Measurements from ENCODE around the gene ZNF326.
A peak's percentile ranks its signal among the peaks of the same experiment; 100 is the strongest.

Gene ZNF326

DNA sequence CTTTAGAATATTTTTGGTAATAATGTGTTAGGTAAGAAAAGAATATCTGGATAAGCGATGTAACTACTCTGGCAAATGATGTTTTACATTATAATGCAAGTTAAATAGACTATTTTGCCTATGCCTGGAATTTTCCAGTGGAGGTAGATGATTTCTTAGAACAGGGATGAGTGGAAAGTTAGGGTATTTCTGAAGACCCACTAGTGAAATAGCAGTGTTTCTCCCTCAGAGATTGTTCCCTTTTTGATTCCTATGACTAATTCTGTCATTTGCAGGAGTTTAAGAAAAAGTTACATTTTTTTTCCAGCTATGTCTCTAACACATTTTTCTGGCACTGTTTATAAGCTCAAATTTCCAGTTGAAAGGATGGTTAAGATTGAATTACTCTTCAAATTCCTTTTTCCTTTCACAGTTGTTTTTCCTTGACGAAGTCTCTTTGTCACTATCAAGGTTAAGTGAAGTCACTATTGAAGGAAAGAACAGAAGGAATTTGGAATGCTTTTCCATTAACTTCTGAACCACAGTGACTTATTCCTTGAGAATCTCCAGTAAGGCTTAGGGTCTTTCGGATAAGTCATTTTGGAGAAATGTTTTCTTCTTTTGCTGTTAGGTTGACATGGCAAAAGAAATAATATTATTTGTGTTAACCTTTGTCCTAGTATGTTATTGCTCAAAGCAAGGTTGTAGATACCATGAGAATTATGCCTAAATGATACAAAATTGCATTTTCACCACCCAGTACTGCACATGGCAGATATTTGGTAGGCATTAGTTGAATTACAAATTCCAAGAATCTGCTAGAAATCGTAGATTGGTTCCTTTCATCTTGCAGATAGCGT, 42.9 kb upstream of the ZNF326 start:
- DNase-seq (ENCODE audit: low read depth): peak; percentile 51
- TF ChIP-seq, protein P1, sequence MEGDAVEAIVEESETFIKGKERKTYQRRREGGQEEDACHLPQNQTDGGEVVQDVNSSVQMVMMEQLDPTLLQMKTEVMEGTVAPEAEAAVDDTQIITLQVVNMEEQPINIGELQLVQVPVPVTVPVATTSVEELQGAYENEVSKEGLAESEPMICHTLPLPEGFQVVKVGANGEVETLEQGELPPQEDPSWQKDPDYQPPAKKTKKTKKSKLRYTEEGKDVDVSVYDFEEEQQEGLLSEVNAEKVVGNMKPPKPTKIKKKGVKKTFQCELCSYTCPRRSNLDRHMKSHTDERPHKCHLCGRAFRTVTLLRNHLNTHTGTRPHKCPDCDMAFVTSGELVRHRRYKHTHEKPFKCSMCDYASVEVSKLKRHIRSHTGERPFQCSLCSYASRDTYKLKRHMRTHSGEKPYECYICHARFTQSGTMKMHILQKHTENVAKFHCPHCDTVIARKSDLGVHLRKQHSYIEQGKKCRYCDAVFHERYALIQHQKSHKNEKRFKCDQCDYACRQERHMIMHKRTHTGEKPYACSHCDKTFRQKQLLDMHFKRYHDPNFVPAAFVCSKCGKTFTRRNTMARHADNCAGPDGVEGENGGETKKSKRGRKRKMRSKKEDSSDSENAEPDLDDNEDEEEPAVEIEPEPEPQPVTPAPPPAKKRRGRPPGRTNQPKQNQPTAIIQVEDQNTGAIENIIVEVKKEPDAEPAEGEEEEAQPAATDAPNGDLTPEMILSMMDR (conservative IDR thresholded peaks at IDR 0.05; ENCODE audit: control insufficient read depth, insufficient read depth, low read depth, low read length): no peak
- no peak overlapping the region for H3K4me3 ChIP-seq (ENCODE audit: control insufficient read depth, low read depth, low read length)

DNA sequence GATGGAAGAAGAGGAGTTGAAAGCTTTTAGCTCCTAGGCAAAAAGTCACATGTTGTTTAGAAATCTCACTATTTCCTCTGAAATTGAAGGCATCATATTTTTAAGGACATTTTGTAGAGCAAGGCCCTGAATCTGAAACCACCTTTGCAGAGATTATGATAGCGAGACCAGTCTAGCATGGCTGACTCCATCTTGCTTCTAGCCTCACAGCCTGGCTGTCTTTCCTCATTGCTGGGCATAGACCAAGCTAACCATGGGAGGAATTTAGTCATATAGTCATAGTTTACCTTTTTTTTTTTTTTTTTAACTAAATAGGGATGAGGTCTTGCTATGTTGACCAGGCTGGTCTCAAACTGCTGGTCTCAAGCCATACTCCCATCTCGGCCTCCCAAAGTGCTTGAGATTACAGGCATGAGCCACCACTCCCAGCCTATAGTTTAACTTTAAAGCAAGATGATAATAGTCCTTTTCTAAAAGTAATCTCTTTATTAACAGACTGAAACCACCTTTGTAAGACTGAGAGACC, 42.2 kb upstream of the ZNF326 start:
- no peak for DNase-seq (ENCODE audit: low read depth)
- TF ChIP-seq, protein P1 (conservative IDR thresholded peaks at IDR 0.05; ENCODE audit: control insufficient read depth, insufficient read depth, low read depth, low read length): no peak
- no peak overlapping the region for H3K4me3 ChIP-seq (ENCODE audit: control insufficient read depth, low read depth, low read length)

DNA sequence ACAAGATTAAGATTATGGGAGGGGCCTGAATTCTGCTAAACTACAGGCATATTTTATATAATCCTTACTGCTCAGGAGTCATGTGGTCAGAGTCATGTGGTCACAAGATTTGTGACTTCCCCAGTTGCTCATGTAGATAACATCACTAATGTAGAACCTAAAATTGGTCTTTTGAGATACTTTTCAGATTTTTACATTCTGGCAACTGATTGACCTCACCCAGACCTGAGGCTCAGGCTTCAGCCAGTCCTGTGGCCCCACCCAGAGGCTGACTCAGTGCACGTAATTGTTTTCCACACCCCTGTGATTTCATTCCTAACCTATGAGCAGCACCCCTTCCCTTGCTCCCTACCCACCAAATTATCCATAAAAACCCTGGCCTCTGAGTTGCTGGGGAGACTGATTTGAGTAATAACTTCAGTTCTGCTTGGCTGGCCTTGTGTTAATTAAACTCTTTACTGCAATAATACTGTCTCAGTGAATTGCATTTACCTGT, 41.7 kb upstream of the ZNF326 start:
- H3K4me3 ChIP-seq (ENCODE audit: control insufficient read depth, low read depth, low read length): no peak overlapping the region
- TF ChIP-seq, protein P1 (conservative IDR thresholded peaks at IDR 0.05; ENCODE audit: control insufficient read depth, insufficient read depth, low read depth, low read length): no peak
- DNase-seq (ENCODE audit: low read depth): peak; percentile 89

DNA sequence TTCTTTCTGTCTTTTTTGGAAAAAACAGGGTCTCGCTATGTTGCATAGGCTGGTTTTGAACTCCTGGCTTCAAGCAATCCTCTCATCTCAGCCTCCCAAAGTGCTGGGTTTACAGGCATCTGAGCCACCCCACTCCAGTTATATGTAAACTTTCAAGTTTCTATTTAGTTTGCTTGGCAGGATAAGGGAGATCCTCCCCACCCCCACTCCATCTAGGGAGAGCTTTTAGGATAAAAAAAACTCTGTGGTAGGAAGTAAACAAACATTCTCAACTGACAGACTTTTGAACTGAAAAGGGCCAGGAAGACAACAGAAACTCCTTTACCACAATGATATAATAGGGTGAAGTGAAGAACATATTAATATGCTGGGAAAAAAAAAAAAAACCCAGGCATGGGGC, 41.0 kb upstream of the ZNF326 start:
- TF ChIP-seq, protein P1 (conservative IDR thresholded peaks at IDR 0.05; ENCODE audit: control insufficient read depth, insufficient read depth, low read depth, low read length): no peak
- no peak for DNase-seq (ENCODE audit: low read depth)
- no peak overlapping the region for H3K4me3 ChIP-seq (ENCODE audit: control insufficient read depth, low read depth, low read length)

DNA sequence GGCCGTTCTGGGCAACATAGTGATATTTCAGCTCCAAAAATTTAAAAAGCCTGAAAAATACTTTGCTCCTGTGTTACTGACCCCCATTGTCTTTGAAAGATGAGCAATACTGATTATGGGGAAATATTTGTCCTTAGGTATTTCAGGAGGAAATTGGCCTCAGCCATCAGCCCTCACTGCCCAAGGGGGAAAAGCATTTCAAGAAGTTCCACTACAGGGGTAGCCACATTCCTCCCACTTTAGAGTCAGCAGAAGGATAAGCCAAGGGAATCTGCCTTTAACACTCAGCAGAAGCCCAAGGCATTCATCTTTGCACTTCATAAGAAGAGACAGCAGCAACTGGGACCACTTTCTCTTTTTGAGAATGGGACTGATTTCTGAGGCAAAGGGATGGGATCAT, 40.5 kb upstream of the ZNF326 start:
- no peak for DNase-seq (ENCODE audit: low read depth)
- TF ChIP-seq, protein P1 (conservative IDR thresholded peaks at IDR 0.05; ENCODE audit: control insufficient read depth, insufficient read depth, low read depth, low read length): no peak
- no peak overlapping the region for H3K4me3 ChIP-seq (ENCODE audit: control insufficient read depth, low read depth, low read length)

DNA sequence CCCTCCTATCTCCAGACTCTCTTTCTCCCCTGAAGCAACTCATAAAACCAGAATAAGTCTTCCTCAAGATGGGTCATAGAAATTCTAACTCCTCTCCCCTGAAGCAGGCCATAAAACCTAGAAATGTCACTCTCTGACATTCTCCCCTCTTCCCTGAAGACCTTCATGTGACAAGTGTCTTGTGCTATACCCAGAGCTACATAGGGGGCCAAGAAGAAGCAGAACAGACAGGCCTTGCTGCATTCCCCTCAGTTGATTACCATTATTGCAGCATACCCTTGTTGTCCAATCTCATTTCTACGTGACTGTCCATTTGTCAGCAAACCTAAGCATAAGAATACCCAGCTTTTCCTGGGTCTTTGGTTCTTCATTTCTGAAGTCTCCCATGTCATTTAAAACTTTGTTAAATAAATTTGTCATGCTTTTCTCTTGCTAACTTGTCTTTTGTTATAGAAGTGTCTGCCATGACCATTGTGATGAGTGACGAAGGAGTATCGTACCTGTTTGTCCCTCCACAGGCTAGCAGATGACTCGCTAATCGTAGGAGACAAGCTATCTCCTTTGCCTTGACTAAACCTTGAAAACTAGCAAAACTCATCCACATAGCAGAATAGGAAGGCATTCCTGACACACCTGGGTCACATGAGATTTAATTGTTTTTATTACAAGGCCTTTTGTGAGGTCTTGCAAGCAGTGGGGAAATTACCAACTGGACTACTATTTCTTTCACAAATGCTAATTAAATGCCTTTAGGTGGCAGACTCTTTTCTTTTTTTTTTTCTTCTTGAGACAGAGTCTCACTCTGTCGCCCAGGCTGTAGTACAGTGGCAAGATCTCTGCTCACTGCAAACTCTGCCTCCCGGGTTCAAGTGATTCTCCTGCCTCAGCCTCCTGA, 39.4 kb upstream of the ZNF326 start:
- DNase-seq (ENCODE audit: low read depth): no peak
- H3K4me3 ChIP-seq (ENCODE audit: control insufficient read depth, low read depth, low read length): no peak overlapping the region
- TF ChIP-seq, protein P1 (conservative IDR thresholded peaks at IDR 0.05; ENCODE audit: control insufficient read depth, insufficient read depth, low read depth, low read length): no peak
